Measurements from ENCODE around the gene GLB1L3. TPM values are rescaled to one million over a fixed set of nuclear protein-coding genes. Genes with fewer than 3 reads are reported as not detected.

Gene GLB1L3
- total and polyA plus RNA-seq, 3 donors from 2014 or later, result 13.2 to 21.3 (median 15.6) TPM

GRCh38 chr11:134363592-134363991 is 87.4 kb downstream of the GLB1L3 start:
- H3K27me3 ChIP-seq, result no peaks in the 10 kb centered on the region
- intact Hi-C loops (cut with DNase I; ENCODE audit: low total_unique reads), result no loop called here
- no peak for TF ChIP-seq POLR2A (IDR thresholded peaks at IDR 0.05)
- TF ChIP-seq CTCF (IDR thresholded peaks at IDR 0.05), result no peak
- DNase-seq, result peak; percentile 42
- H3K9me3 ChIP-seq, result no peaks in the 10 kb centered on the region
- H3K4me3 ChIP-seq, result no peak overlapping the region
- H3K36me3 ChIP-seq (ENCODE audit: low read depth, missing control alignments), result no peaks in the 10 kb centered on the region
- WGBS, 2 donors, result 69 to 81% methylated on average over 7 of the region's 7 CpGs
- H3K4me1 ChIP-seq, result no peaks in the 10 kb centered on the region
- no peak overlapping the region for H3K27ac ChIP-seq

DNA sequence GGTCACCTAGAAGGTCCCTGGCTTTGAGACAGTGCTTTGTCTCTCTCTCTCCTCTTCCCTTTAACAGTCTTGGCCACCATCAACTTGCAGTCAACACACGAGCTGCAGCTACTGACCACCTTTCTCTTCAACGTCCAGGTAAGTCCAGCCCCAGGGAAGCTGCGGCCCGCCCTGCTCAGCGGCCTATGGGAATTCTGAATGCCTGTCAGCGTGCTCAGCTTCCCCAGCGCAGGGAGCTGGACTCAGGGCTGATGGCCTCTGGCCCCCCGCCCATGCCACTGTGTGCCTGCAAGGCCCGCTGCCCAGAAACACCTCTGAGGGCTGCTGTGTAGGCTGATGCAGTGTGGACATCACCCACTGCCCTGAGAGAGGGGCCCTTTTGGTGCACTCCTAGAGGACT is 88.1 kb downstream of the GLB1L3 start:
- H3K27ac ChIP-seq, result no peak overlapping the region
- H3K4me1 ChIP-seq, result no peaks in the 10 kb centered on the region
- no peak for TF ChIP-seq POLR2A (IDR thresholded peaks at IDR 0.05)
- TF ChIP-seq CTCF (IDR thresholded peaks at IDR 0.05), result no peak
- H3K4me3 ChIP-seq, result no peak overlapping the region
- WGBS, 2 donors, result 90 to 92% methylated on average over 7 to 9 of the region's 9 CpGs
- no peaks in the 10 kb centered on the region for H3K27me3 ChIP-seq
- H3K36me3 ChIP-seq (ENCODE audit: low read depth, missing control alignments), result no peaks in the 10 kb centered on the region
- H3K9me3 ChIP-seq, result no peaks in the 10 kb centered on the region
- DNase-seq, result no peak
- intact Hi-C loops (cut with DNase I; ENCODE audit: low total_unique reads), result no loop called here

GRCh38 chr11:134365011-134365925 is 89.1 kb downstream of the GLB1L3 start:
- H3K27me3 ChIP-seq, result no peaks in the 10 kb centered on the region
- no peak for DNase-seq
- no peaks in the 10 kb centered on the region for H3K9me3 ChIP-seq
- H3K27ac ChIP-seq, result no peak overlapping the region
- no peak overlapping the region for H3K4me3 ChIP-seq
- no peaks in the 10 kb centered on the region for H3K36me3 ChIP-seq (ENCODE audit: low read depth, missing control alignments)
- TF ChIP-seq POLR2A (IDR thresholded peaks at IDR 0.05) (no peak), CTCF (IDR thresholded peaks at IDR 0.05) (no peak)
- 64 to 73% methylated on average over 13 to 22 of the region's 22 CpGs for WGBS, 2 donors
- no peaks in the 10 kb centered on the region for H3K4me1 ChIP-seq
- intact Hi-C loops (cut with DNase I; ENCODE audit: low total_unique reads), result no loop called here

GRCh38 chr11:134366254-134366653 is 90.1 kb downstream of the GLB1L3 start:
- Histone ChIP-seq H3K4me3 (no peak overlapping the region), H3K27ac (no peak overlapping the region), H3K27me3 (no peaks in the 10 kb centered on the region), H3K4me1 (no peaks in the 10 kb centered on the region), H3K9me3 (no peaks in the 10 kb centered on the region), H3K36me3 (ENCODE audit: low read depth, missing control alignments) (no peaks in the 10 kb centered on the region)
- no peak for DNase-seq
- 70 to 76% methylated on average over 7 of the region's 7 CpGs for WGBS, 2 donors
- TF ChIP-seq CTCF (IDR thresholded peaks at IDR 0.05), result no peak
- no peak for TF ChIP-seq POLR2A (IDR thresholded peaks at IDR 0.05)
- intact Hi-C loops (cut with DNase I; ENCODE audit: low total_unique reads), result no loop called here

DNA sequence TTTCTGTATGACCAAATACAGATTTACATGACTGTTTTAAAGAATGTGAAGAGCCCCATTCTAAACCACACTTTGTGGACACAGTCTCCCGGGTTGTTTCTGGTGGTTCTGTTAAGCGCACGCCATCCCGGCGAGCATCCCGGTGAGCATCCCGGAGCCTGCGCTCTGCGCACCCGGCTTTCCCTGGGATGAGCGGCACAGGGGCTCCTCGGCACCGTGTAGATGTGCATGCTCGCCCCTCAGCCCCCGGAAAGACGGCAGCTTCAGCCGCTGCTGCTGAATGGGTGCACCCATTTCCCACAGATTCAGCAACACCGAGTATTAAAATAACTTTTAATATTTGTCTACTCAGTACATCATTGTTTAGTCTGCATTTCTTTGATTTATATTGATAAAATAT is 91.6 kb downstream of the GLB1L3 start:
- intact Hi-C loops (cut with DNase I; ENCODE audit: low total_unique reads), result no loop called here
- Histone ChIP-seq H3K9me3 (no peaks in the 10 kb centered on the region), H3K36me3 (ENCODE audit: low read depth, missing control alignments) (no peaks in the 10 kb centered on the region), H3K4me1 (no peaks in the 10 kb centered on the region), H3K4me3 (no peak overlapping the region), H3K27me3 (no peaks in the 10 kb centered on the region), H3K27ac (no peak overlapping the region)
- WGBS, 2 donors, result 89 to 92% methylated on average over 18 of the region's 18 CpGs
- TF ChIP-seq POLR2A (IDR thresholded peaks at IDR 0.05) (no peak), CTCF (IDR thresholded peaks at IDR 0.05) (no peak)
- no peak for DNase-seq
